ENCODE data around the gene TARS3. TPM values are rescaled to one million over a fixed set of nuclear protein-coding genes. Genes with fewer than 3 reads are reported as not detected.

TARS3 gene
- total RNA-seq, 4 donors from 2014 or later, result 6.2 to 11.3 (median 9.6) TPM

DNA sequence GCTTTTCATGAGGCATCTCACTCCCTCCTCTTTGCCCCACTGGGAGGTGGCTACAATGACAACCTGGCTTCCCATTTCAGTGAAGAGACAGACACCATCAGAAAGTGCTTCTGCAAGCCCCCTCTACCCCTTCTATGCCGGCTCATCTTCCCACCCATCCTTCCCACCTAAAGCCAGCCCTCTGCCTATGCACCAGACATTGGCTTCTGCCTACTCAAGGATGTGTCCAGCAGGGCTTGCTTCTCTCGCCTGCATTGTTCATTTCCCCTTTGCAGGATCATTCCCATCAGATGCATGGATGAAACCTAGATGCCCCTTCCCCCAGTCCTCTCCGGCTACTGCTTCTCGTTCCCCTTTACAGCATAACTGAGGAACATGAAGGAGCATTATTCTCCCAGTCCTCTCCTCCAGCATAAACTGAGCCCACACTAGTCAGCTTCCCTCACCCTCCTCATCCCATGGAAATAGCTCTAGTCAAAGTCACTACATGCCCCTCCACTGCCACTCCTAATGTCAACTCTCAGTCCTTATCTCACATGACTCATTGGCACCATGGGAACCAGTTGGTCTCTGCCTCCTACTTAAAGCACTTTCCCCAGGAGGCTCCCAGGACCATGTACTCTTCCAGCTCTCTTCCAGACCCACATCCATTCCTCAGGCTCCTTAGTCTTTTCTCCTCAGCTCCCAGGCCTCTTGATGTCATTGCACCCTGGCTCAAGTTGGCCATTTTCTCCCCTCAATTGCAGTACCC is 120.0 kb downstream of the TARS3 start:
- DNase-seq (ENCODE audit: low spot score in 2 of 2), result no peak
- TF ChIP-seq POLR2A (IDR thresholded peaks at IDR 0.05) (no peak), CTCF (IDR thresholded peaks at IDR 0.05) (no peak)
- intact Hi-C loops (cut with DNase I; ENCODE audit: low total_unique reads), result no loop called here
- H3K4me3 ChIP-seq (ENCODE audit: low read depth, poor library complexity, severe bottlenecking), result no peak overlapping the region
- WGBS, 2 donors, result 91 to 92% methylated on average over 4 of the region's 4 CpGs

Other genes starting within 250 kb of the TARS3 start
- 10 to 100 TPM; 20.1 to 45.4 (median 30.4) TPM for gene PCSK6, start 234.8 kb downstream of the TARS3 start, total RNA-seq
- 10 to 100 TPM; 33.8 to 59.4 (median 39.7) TPM for gene TM2D3, start 72.1 kb downstream of the TARS3 start, total RNA-seq
- gene OR4F6, start 79.0 kb upstream of the TARS3 start, total RNA-seq, result not detected
- not detected for gene OR4F15, start 87.7 kb upstream of the TARS3 start, total RNA-seq